HG03460 (cell line): ENCODE results near the gene ZIC5.

ENCODE experiments used
- ATAC-seq: cut with Tn5 transposase; IDR thresholded peaks from one replicate; pipeline ENCODE4 v1.9.1; 2021; ENCODE audit not compliant: unreplicated experiment

The ZIC5 gene

DNA sequence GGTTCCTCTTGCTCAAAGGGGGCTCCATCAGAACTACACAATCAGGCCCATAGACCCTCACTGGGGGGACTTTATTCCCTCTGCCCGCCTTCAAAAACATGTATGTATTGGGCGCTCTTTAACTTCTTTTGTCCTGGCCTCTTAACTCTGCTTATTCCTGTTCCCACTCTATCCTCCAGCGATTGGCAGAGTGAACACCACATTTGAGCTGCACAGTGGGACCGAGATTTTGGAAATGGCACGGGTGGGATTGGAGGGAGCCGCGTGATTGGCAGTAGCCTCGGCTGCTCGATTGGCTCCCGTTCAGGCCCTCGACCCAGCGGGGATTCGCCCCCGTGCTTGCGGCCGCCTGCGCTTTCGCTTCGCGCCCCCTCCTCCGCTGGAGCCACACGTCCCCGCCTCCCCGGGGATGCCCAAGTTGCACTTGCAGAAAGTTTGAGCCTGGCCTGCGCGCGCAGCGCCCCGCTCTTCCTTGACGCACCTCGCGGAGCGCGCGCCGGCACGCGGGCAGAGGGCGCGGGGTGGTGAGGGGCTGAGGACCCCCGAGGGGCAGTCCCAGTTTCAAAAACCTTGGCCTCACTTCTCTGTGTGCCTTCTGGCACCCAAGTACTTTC lies at the start of gene ZIC5:
Gene ZIC5 (minus strand): TSS at position 192 of the 614 bp plus-strand sequence. CDS start 164 bp downstream, at position 28.
- no peak for ATAC-seq

DNA sequence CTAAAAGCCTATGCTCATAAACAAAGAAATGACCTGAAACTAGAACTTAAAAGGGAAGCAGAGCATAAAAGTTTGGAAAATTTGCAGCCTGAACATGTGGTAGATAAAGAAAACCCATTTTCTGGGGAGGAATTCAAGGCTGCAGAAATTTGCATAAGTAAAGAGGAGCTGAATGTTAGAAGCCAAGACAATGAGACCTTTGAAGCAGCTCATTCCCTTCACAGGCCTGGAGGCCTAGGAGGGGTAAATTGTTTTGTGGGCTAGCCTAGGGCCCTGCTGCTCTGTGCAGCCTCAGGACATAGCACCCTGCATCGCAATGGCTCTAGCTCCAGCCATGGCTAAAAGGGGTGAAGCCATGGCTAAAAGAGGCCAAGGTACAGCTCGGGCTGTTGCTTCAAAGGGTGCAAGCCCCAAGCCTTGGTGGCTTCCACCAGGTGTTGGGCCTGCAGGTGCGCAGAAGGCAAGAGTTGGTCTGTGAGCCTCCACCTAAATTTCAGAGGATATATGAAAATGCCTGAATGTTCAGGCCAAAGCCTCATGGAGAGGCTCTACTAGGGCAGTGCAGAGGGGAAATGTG lies 48.3 kb upstream of the ZIC5 start:
- no peak for ATAC-seq

DNA sequence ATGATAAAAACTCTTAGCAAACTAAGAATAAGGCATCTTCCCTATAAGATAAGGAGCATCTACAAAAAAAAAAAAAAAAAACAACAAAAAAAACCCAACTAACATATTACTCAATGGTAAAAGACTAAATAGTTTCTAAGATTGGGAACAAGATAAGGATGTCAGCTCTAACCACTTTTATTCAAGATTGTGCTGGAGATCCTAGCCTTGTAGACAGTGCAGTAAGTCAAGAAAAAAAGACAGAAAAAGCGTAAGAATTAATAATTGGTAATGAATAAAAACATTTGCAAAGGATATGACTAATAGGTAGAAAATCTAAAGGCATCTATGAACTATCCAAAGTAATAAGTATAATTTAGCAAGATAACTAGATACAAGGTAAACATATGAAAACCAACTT lies 43.1 kb upstream of the ZIC5 start:
- no peak for ATAC-seq

DNA sequence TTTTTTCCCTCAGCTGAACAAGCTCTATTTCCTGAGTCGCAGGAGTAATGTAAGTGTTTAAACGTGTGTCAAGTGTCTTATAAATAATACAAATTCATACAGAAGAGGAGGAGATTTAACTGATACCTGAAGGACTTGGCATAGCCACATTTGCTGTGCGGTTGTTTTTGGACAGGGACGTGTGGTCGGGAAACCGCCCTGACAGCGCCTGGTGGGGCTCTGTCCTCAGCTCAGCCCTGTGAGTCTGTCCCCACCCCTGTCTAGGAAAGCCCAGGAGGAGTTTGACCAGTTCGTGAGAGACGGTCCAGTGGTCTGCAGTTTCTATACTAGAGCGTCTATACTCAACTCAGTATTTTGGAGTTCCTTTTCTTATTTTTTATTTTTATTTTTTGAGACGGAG lies 26.7 kb upstream of the ZIC5 start:
- ATAC-seq = no peak

DNA sequence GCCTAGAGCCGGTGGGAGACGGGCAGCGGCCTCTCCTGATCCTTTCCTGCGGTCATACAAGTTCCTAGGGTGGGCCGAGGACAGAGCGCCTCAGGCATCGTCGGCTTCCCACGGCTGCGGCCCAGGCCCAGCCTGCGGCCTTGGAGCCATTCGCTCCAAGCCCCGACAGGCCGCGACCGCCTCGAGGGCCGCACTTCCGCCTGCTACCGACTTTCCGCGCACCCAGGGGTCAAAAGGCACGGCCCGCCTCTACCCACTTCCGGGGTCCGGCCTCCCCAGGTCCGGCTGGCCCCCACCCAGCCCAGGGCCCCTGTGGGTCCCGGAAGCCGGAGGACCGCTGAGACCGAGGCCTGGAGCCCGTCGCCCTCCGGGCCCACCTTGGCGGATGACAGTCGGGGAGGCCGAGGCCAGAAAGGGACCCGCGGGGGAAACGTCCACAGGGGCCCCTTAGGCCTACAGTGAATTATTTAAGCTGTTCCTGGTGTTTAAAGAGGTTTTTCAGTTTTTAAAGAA lies 26.2 kb upstream of the ZIC5 start:
- no peak for ATAC-seq

DNA sequence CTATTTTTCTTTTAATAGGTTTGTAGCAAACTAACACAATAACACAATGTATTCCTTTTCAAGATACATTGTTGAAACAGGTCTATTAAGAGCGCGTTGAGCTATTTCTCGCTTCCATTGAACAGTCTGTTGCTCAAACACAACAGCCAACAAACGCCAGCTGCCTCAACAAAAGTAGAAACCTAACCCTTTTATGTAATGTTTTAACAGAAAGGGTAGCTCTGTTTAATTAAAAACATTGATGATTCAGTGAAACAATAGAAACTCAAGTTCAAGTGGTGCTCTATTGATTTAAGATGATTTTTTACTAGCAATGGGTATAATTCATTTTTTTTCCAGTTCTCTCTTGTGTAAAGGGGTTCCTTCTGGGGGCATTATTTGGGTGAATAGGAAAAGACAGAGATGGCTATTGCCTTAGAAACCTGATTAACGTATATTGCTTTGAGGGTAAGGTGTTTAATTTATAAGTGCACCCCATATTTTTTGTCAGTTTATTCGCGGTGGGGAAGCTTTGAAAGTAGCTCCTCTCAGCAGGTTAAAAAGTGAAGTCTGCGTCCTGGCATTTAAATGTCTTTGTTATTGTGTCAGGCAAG lies 24.9 kb upstream of the ZIC5 start:
- no peak for ATAC-seq

DNA sequence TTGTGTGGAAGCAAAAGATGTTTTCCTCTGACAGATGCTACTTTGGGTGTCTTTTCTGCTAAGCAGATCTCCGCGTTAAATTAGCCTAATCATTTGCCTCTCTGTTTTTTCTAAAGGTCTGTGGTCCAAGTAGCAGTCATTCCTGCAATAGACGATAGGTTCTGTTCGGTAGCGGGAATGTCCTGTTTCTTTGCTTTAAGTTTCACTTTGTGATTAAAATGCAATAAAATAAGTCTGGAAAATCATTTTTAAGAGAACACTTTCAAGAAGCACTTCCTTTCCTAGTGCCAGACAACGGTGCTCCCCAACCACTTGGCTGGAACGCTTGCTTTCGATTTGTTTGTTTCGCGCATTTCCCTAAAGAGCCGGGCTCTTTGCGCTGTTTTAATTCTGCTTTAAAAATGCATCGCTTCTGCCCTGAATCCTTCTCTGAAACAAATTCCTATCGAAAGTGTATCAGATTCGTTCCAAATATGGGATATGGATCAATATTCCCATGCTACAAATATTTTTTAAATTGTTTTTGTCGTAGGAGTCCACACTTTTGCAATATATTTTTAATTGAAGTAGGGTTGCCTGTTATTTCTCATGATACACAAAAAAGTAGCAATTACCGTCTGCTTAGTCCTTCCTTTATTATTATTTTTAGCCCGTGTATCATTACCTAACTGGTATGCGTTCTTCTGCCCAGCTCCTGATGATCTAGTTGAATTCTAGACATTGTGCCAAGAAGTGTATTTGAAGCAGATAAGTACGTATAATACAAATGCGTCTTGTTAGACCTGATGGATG lies 24.2 kb upstream of the ZIC5 start:
- ATAC-seq = no peak

DNA sequence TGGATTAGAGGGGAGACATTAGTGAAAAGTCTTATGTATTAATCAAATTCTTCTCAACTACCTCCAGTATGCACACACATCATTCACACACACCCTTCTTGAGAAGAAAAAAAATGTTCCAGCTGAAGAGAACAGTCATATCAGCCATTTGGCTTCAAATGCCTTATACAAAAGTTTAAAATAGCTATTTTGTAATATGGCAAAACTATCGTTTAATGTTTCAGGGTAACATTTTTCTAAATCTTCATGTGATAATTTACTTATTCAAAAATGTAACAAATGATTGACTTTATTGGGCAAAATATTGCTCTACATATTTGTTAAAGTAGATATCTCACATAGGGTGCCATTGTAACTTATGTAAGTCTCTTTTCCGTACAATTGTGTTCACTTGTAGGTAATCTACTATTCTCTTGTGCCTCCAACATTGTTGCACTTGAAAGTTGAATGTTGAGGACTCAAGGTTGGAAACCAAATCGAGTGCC lies 23.6 kb upstream of the ZIC5 start:
- no peak for ATAC-seq

DNA sequence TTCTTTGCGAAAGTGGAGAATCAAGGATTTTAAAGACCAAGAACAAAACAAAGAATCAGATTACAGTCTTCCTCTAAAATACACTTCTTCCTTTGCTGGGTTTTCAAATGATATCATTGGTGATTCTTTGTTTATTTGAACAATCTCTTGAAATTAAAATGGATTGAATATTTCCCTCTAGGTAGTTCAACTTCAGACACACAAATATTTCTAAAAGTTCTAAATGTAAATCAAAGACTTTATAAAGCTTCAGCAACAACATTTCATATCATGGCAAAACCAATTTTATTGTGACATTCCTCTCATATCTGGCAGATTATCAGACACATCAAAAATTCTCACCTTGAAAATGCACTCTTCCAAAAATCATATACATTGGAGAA lies 23.1 kb upstream of the ZIC5 start:
- ATAC-seq = no peak

DNA sequence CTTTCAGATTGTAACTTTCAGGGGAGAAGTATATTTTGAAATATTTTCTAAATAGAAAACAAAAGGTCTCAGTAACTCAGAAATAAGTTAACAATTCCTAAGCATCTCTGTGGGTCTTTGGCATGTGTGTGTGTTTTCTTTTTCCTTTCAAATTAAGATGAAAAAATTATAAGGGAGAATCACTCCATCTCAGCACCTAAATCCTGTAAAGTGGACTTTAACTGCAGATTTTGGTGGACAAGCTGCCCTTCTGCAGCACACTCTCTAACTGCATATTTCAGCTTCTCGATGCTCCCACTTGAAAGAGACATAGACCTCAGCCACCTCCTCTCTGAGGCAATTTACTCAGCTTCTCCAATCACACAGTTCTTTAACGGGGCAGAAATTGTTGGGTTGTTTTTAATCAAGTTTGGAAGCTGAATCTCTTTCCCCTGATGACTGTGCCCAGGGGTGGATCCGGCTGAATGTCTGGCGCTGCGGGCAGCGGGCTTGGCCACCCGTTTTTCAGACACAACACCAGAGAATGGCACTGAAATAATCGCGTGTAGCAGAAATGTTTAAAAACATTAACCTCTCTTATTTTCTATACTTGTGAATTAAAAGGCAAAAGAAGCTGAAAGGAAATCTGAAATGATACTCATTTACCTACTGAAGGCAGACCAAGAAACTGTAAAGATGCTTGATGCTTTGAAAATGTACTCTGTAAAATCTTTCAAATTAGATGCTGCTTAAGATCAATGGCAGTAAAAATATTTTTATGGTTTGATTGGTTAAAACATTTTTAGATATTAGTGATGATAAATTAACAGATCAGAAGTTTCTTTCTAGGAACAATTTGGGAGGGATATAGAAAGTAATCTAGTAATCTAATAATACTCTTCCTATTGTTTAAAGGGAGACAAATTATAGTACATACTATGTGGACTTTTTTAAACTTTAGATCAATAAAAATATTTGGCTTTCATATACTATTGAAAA lies 22.4 kb upstream of the ZIC5 start:
- ATAC-seq = no peak

DNA sequence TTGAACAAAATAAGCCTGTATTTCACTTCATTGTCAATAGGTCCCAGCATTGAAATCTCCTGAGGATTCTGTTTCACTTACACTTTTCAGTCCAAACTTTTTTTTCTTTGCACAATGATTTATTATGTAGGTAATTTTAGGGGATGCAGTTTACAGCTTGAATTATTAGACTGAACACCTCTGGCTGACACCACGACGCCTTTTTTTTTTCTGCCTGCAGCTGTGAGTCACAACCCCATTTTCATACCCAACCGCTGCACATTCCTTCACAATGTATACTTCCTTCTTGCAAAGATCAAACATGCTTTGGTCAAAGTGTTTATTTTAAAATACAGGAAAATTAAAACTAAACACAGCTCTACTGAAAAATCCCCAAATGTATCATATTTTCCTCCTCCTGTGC lies 21.4 kb upstream of the ZIC5 start:
- no peak for ATAC-seq

DNA sequence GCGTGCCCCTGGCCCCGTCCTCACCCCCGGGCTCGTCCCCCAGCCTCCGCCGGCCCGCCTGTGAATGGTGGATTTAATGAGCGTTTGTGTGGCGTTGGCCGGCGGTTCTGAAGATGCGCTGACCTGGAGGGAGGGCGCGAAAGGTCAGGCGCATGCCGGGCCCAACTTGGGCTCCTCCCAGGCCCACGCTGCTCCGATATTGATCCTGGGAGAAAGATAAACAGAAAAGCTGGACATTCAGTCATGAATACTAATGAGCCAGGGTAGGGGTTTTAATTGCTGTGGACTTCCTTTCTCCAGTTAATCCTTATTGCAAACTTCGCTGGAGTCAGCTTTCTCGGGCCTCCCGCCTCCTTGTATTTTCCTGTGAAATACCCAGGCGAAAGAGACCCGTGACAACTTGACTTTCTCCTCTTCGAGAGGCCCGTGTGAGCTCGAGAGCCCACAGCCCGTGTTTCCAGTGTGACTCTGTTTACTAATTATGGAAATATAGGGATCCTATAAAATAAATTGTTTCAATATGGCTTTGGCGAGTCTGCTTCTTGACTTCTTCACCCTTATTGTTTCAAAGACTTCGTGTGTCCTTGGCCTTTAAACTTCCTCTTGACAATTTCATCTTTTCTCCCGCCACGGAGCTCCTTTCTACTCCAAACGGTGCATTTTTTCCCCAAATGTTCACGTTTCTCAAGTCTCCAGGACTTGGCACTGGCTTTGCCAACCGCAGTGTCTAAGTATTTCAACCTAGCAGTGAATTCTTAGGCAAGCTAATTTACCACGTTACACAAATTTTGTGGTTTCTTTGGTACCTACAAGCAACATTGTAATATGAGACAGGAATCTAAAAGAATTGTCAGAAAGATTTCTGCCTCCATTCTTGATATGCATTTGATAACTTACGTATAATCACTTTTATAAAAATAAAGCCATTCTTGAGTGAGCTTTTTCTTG lies 20.5 kb upstream of the ZIC5 start:
- ATAC-seq = no peak

DNA sequence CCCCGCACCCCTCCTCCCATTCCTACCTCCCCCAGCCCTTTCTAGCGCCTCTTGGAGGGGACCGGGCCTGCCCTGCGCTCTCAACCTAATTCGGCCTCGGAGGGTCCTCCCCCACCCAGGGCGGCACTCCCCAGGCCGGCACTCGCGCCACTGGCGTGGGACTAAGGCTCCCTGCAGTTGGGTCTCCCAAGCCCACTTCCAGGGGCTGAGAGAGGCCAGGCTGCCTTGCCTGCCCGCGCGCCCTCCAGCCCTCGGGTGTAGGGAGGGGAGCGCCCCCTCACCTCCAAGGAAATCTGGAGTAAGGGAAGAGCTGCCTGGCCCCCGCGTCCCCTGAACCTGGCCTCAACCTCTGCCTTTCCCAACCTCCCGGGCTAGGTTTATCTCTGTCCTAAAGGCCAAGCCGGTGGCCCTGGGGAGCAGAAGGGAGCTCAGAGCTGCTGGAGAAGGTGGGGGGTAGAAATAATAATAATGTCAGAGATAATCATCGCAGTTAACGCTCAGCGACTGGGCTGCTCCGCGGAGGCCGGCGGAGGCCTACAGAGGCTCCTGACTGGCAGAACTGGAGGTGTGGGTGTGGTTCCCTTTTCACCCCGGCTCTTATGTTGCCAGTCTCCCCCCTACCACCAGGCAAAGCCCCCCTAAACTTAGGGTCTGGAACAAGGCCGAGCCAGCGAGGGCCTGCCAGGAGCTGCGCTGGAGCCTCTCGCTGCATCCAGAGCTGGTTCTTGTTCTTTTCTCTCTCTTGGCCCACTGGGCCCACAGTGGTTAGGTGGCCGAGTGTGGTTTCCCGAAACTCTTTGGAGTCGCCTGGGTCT lies 19.7 kb upstream of the ZIC5 start:
- no peak for ATAC-seq

DNA sequence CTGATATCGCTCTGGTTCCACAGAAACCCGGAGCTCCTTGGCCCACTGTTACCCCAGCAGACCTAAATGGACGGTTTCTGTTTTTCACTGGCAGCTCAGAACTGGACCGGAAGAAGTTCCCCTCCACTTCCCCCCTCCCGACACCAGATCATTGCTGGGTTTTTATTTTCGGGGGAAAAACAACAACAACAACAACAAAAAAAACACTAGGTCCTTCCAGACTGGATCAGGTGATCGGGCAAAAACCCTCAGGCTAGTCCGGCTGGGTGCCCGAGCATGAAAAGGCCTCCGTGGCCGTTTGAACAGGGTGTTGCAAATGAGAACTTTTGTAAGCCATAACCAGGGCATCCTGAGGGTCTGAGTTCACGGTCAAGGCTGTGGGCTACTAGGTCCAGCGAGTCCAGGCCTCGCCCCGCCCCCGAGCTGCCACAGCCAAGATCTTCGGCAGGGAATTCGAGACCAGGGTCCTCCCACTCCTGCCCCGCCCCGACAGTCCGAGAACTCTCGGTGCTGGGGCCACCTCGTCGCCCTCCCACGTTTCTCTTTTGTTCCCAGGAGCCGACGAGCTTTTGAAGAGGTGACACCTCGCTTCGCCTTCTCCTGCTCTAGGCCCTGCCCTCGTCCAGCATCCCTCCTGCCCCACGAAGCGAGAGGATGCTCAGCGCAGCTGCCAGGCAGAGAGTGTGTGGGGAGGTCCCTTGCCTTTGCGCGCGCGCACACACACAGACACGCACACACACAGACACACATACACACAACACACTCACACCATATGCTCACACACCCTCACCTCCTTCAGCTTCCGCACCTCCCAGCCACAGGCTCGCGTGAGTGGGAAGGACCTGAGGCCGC lies 18.8 kb upstream of the ZIC5 start:
- no peak for ATAC-seq

DNA sequence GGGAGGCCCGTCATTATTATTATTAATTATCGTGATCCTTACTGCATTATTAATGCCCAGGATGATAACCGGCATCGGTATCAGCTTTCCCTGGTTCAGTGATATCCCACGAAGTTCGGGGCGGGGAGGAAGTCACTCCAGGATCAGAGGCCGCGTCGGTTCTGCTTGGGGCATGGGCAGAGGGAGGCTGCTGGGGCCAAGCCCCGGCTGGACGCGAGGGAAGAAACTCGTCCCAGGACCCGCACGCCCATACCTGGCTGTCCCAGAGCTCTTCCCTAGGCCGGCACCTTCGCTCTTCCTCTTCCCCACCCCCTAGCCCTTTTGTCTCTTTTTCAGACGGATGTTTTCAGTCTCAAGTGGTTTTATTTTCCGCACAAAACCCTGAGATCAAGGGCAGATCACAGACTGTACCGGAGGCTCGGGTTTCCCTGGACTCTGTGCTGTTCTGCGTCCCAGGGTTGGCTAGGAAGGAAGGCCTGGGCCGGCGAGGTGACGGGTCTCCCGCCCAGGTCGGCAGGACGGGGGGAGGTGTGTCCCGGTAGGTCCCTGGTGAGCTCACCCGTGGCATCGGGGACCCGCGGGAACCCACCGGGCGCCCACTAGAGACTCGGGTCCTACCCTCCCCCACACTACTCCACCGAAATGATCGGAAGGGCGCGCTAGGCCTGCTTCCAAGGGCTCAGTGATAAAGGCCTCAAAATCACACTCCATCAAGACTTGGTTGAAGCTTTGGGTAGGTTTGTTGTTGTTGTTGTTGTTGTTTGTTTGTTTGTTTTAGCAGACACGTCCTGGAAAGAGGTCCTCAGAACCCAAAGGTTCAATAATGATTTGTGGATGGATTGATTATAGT lies 17.9 kb upstream of the ZIC5 start:
- ATAC-seq = no peak

DNA sequence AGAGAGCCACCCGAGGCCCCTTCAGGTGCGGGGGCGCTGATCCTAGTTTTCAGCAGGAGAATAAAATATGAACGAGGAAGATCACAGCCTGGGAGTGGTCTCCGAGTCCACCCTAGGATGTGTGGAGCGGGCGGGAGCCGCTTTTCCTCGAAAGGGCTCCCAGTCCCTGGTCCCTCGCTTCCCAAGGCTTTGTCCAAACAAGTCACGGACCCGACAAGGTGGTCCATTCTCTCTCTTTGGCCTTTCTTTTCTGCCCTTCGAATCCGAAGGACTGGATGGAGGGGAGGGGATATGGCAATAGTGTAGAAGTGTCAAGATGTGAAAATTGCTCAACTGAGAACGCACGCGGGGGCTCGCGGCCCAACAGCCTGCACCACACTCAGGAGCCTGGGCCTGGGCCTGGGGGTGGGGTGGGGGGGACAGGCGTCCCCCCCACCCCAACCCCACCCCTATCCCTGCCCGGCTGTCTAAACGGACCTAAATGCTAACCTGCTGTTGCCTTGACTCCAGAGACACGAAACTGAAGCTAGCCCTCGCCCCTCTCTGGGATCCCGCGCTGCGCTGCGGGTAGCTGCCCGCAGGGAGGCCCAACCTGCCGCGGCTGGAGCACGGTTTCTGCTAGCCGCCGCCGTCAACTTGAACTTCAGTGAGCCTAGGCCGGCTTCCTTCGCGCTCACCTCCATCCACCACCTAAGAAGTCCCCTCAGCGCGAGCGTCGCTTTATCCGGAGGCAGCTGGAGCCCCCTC lies 17.1 kb upstream of the ZIC5 start:
- ATAC-seq = no peak
